Activated CD4-positive, alpha-beta memory T cell treated with anti-CD3 and anti-CD28 coated beads, Interleukin-2, amount 10 ng/mL, durations not matched to agents 7 days and 5 days (primary cell): ENCODE data around the gene GRIK3. TPM values are rescaled to one million over a fixed set of nuclear protein-coding genes. Genes with fewer than 3 reads are reported as not detected.
"Not testable (repeated sequence)": the region's sequence is repeated elsewhere in the genome, so short reads cannot be mapped to it uniquely, and the experiment has no call there.

Experiments
- CTCF ChIA-PET: fragments of 350-600 bp; sonication (Branson Sonifier 250); formaldehyde crosslinking; loops from one replicate; lab custom pipeline; 2021; ENCODE audit warnings: antibody characterized with exemption, inconsistent platforms; lab: Charles Lee
- POLR2A ChIA-PET: fragments of 350-600 bp; sonication (Branson Sonifier 250); formaldehyde crosslinking; loops from one replicate; lab custom pipeline; 2021; ENCODE audit warnings: antibody characterized with exemption; lab: Charles Lee
- DNase-seq: peaks from one replicate; pipeline ENCODE4 v3.0.0-alpha.2; 2020
- H3K27ac Mint-ChIP-seq: one replicate; pipeline ENCODE4 v1.8.0; 2021; ENCODE audit warnings: mild to moderate bottlenecking, mixed read lengths
- H3K27me3 Mint-ChIP-seq: one replicate; pipeline ENCODE4 v1.8.0; 2021; ENCODE audit warnings: mixed read lengths
- H3K36me3 Mint-ChIP-seq: one replicate; pipeline ENCODE4 v1.8.0; 2021; ENCODE audit warnings: low read depth, mixed read lengths
- H3K4me1 Mint-ChIP-seq: one replicate; pipeline ENCODE4 v1.8.0; 2021; ENCODE audit warnings: mixed read lengths
- H3K4me3 Mint-ChIP-seq: one replicate; pipeline ENCODE4 v1.8.0; 2021; ENCODE audit warnings: mild to moderate bottlenecking, mixed read lengths
- H3K9me3 Mint-ChIP-seq: one replicate; pipeline ENCODE4 v1.8.0; 2021; ENCODE audit warnings: mixed read lengths
- total RNA-seq, 2 experiments: library from RNA; stranded (reverse); gene quantifications; one replicate each; pipeline ENCODE4 v1.2.3, GENCODE V29; 2021

GRIK3 gene
- total RNA-seq, 2 experiments from 2014 or later, result not detected

GRCh38 chr1:36910886-36911540 lies 123.3 kb downstream of the GRIK3 start:
- no peak overlapping the region for H3K4me3 Mint-ChIP-seq

GRCh38 chr1:36909946-36910725 lies 124.2 kb downstream of the GRIK3 start:
- no peaks in the 10 kb centered on the region for H3K4me1 Mint-ChIP-seq
- DNase-seq, result no peak
- H3K36me3 Mint-ChIP-seq, result no peaks in the 10 kb centered on the region
- H3K27me3 Mint-ChIP-seq, result peaks cover 3% of the 10 kb centered on the region
- H3K4me3 Mint-ChIP-seq, result no peak overlapping the region
- no peaks in the 10 kb centered on the region for H3K9me3 Mint-ChIP-seq
- CTCF ChIA-PET, result no interaction called here
- H3K27ac Mint-ChIP-seq, result no peak overlapping the region
- POLR2A ChIA-PET, result no interaction called here

More at GRCh38 chr1:36910886-36911540, 123.3 kb downstream of the GRIK3 start:
- no peak for DNase-seq
- H3K4me1 Mint-ChIP-seq, result no peaks in the 10 kb centered on the region
- POLR2A ChIA-PET, result no interaction called here
- peaks cover 2% of the 10 kb centered on the region for H3K27me3 Mint-ChIP-seq
- CTCF ChIA-PET, result no interaction called here
- no peak overlapping the region for H3K27ac Mint-ChIP-seq
- no peaks in the 10 kb centered on the region for H3K36me3 Mint-ChIP-seq
- H3K9me3 Mint-ChIP-seq, result no peaks in the 10 kb centered on the region

- H3K36me3 Mint-ChIP-seq, H3K27ac Mint-ChIP-seq, CTCF ChIA-PET, H3K27me3 Mint-ChIP-seq, DNase-seq, POLR2A ChIA-PET, H3K4me1 Mint-ChIP-seq, H3K4me3 Mint-ChIP-seq, H3K9me3 Mint-ChIP-seq: not testable (repeated sequence)
Observed at GRCh38 chr1:36909359-36909758, 125.0 kb downstream of the GRIK3 start.

- POLR2A ChIA-PET, result no interaction called here
- H3K9me3 Mint-ChIP-seq, result no peaks in the 10 kb centered on the region
- peaks cover 6% of the 10 kb centered on the region for H3K27me3 Mint-ChIP-seq
- no peak overlapping the region for H3K4me3 Mint-ChIP-seq
- H3K27ac Mint-ChIP-seq, result no peak overlapping the region
- no peak for DNase-seq
- no peaks in the 10 kb centered on the region for H3K36me3 Mint-ChIP-seq
- H3K4me1 Mint-ChIP-seq, result no peaks in the 10 kb centered on the region
- CTCF ChIA-PET, result no interaction called here
Observed at GRCh38 chr1:36908096-36908495, 126.2 kb downstream of the GRIK3 start.

- H3K9me3 Mint-ChIP-seq, result no peaks in the 10 kb centered on the region
- no peak for DNase-seq
- ChIA-PET POLR2A (no interaction called here), CTCF (no interaction called here)
- no peaks in the 10 kb centered on the region for H3K36me3 Mint-ChIP-seq
- no peak overlapping the region for H3K27ac Mint-ChIP-seq
- H3K27me3 Mint-ChIP-seq, result peaks cover 9% of the 10 kb centered on the region
- no peaks in the 10 kb centered on the region for H3K4me1 Mint-ChIP-seq
- no peak overlapping the region for H3K4me3 Mint-ChIP-seq
Observed at GRCh38 chr1:36906555-36906954, 127.8 kb downstream of the GRIK3 start.

- peaks cover 9% of the 10 kb centered on the region for H3K27me3 Mint-ChIP-seq
- ChIA-PET CTCF (no interaction called here), POLR2A (no interaction called here)
- no peak for DNase-seq
- no peak overlapping the region for H3K4me3 Mint-ChIP-seq
- H3K27ac Mint-ChIP-seq, result no peak overlapping the region
- H3K9me3 Mint-ChIP-seq, result no peaks in the 10 kb centered on the region
- no peaks in the 10 kb centered on the region for H3K4me1 Mint-ChIP-seq
- no peaks in the 10 kb centered on the region for H3K36me3 Mint-ChIP-seq
Observed at GRCh38 chr1:36905941-36906340, 128.4 kb downstream of the GRIK3 start.

- H3K36me3 Mint-ChIP-seq, result no peaks in the 10 kb centered on the region
- DNase-seq, result no peak
- H3K9me3 Mint-ChIP-seq, result no peaks in the 10 kb centered on the region
- ChIA-PET POLR2A (no interaction called here), CTCF (no interaction called here)
- no peak overlapping the region for H3K27ac Mint-ChIP-seq
- no peak overlapping the region for H3K4me3 Mint-ChIP-seq
- H3K4me1 Mint-ChIP-seq, result no peaks in the 10 kb centered on the region
- H3K27me3 Mint-ChIP-seq, result peaks cover 9% of the 10 kb centered on the region
Observed at GRCh38 chr1:36900128-36900527, 134.2 kb downstream of the GRIK3 start.

- CTCF ChIA-PET, H3K4me1 Mint-ChIP-seq, H3K36me3 Mint-ChIP-seq, DNase-seq, POLR2A ChIA-PET, H3K27ac Mint-ChIP-seq, H3K27me3 Mint-ChIP-seq, H3K9me3 Mint-ChIP-seq, H3K4me3 Mint-ChIP-seq: not testable (repeated sequence)
Observed at GRCh38 chr1:36897813-36898212, 136.5 kb downstream of the GRIK3 start.

GRCh38 chr1:36894824-36895223 lies 139.5 kb downstream of the GRIK3 start:
- no peak for DNase-seq

GRCh38 chr1:36890776-36891175 lies 143.5 kb downstream of the GRIK3 start:
- POLR2A ChIA-PET, result no interaction called here
- H3K4me3 Mint-ChIP-seq, result no peak overlapping the region
- H3K27me3 Mint-ChIP-seq, result peaks cover 2% of the 10 kb centered on the region
- no peaks in the 10 kb centered on the region for H3K36me3 Mint-ChIP-seq
- CTCF ChIA-PET, result no interaction called here
- H3K4me1 Mint-ChIP-seq, result no peaks in the 10 kb centered on the region
- no peaks in the 10 kb centered on the region for H3K9me3 Mint-ChIP-seq
- H3K27ac Mint-ChIP-seq, result no peak overlapping the region
- DNase-seq, result no peak

More at GRCh38 chr1:36894824-36895223, 139.5 kb downstream of the GRIK3 start:
- no peak overlapping the region for H3K4me3 Mint-ChIP-seq
- H3K9me3 Mint-ChIP-seq, result no peaks in the 10 kb centered on the region
- POLR2A ChIA-PET, result no interaction called here
- no peaks in the 10 kb centered on the region for H3K36me3 Mint-ChIP-seq
- H3K4me1 Mint-ChIP-seq, result no peaks in the 10 kb centered on the region
- CTCF ChIA-PET, result no interaction called here
- peaks cover 5% of the 10 kb centered on the region for H3K27me3 Mint-ChIP-seq
- no peak overlapping the region for H3K27ac Mint-ChIP-seq

- peak; percentile 7 for DNase-seq
- Mint-ChIP-seq H3K9me3 (no peaks in the 10 kb centered on the region), H3K4me1 (no peaks in the 10 kb centered on the region), H3K36me3 (no peaks in the 10 kb centered on the region), H3K27ac (no peak overlapping the region), H3K27me3 (peaks cover 2% of the 10 kb centered on the region), H3K4me3 (no peak overlapping the region)
- ChIA-PET CTCF (no interaction called here), POLR2A (no interaction called here)
Observed at GRCh38 chr1:36889478-36890226, 144.7 kb downstream of the GRIK3 start.

GRCh38 chr1:36888811-36889477 lies 145.4 kb downstream of the GRIK3 start:
- H3K4me1 Mint-ChIP-seq, result no peaks in the 10 kb centered on the region
- no peaks in the 10 kb centered on the region for H3K36me3 Mint-ChIP-seq
- no peaks in the 10 kb centered on the region for H3K9me3 Mint-ChIP-seq
- DNase-seq, result peak; percentile 3
- ChIA-PET CTCF (no interaction called here), POLR2A (no interaction called here)
- no peak overlapping the region for H3K4me3 Mint-ChIP-seq
- peaks cover 2% of the 10 kb centered on the region for H3K27me3 Mint-ChIP-seq
- no peak overlapping the region for H3K27ac Mint-ChIP-seq
